Measurements from ENCODE around the gene TNFRSF25.

TNFRSF25 gene

DNA sequence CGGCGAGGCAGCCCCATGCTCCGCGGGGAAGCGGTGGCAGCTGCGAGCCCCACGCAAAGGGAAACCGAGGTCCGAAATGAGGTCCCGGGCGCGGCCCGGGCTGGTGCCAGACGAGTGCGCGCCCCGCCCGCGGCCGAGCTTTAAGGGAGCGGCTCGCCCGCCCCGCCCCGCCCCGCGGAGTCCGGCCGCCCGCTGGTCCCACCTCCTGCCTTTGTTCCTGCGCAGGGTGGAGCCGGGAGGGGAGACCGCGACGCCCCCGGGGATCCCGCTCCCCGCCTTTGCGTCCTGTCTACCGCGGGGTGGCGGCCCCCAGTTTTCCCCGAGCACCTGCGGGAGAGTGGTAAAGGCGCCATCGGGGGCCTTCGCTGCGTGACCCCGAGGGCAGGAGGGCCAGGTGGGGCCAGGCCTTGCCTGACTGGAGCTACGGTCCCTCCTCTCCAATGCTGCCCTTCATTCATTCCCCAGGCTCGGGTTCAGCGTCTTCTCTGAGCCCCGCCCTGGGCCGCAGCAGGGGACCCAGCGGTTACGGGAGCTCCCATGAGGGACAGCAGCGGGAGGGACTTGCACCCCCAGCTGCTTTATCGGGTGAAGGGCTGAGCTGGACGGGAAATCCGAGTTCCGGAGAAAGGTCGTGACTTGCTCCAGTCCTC is 46.0 kb downstream of the TNFRSF25 start, which contains the start of gene HES2:
Gene HES2 (minus strand): TSS at position 116 of the 650 bp plus-strand sequence. CDS start 99 bp downstream, at position 17.
- peaks cover 6% of the 10 kb centered on the region for H3K4me1 ChIP-seq (ENCODE audit: insufficient read depth, low read length)
- H3K9me3 ChIP-seq (ENCODE audit: low read length): peaks cover 5% of the 10 kb centered on the region
- no peak within 1 kb of the TSS for H2AFZ ChIP-seq (ENCODE audit: low read depth, low read length)
- no peaks in the 10 kb centered on the region for H3K36me3 ChIP-seq (ENCODE audit: insufficient read depth, low read length)
- H3K27me3 ChIP-seq (ENCODE audit: insufficient read depth, low read length): peaks cover 86% of the 10 kb centered on the region
- no peak within 1 kb of the TSS for H3K4me3 ChIP-seq (ENCODE audit: low read length)

DNA sequence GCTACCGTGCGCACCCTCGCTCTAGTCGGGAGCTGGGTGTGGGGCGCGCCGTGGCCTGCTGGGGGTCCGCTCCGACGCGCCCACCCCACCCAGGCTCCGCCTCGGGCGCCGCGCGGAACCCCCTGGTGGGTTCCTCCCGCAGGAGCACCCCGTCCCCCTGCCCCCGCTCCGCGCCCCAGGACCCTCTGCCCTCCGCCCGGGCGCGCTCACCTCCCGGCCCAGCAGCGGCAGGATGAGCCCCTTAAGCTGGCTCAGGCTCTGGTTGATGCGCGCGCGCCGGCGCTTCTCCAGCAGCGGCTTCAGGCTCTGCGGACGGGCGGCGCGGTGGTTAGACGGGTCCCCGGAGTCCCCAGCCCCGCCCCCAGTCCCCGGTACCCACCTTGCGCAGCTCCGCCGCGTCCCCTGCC is 46.6 kb downstream of the TNFRSF25 start:
- H3K4me3 ChIP-seq (ENCODE audit: low read length): no peak overlapping the region
- H3K4me1 ChIP-seq (ENCODE audit: insufficient read depth, low read length): peaks cover 10% of the 10 kb centered on the region
- H3K27me3 ChIP-seq (ENCODE audit: insufficient read depth, low read length): peaks cover 87% of the 10 kb centered on the region
- H2AFZ ChIP-seq (ENCODE audit: low read depth, low read length): no peak overlapping the region
- no peaks in the 10 kb centered on the region for H3K36me3 ChIP-seq (ENCODE audit: insufficient read depth, low read length)
- peaks cover 5% of the 10 kb centered on the region for H3K9me3 ChIP-seq (ENCODE audit: low read length)

DNA sequence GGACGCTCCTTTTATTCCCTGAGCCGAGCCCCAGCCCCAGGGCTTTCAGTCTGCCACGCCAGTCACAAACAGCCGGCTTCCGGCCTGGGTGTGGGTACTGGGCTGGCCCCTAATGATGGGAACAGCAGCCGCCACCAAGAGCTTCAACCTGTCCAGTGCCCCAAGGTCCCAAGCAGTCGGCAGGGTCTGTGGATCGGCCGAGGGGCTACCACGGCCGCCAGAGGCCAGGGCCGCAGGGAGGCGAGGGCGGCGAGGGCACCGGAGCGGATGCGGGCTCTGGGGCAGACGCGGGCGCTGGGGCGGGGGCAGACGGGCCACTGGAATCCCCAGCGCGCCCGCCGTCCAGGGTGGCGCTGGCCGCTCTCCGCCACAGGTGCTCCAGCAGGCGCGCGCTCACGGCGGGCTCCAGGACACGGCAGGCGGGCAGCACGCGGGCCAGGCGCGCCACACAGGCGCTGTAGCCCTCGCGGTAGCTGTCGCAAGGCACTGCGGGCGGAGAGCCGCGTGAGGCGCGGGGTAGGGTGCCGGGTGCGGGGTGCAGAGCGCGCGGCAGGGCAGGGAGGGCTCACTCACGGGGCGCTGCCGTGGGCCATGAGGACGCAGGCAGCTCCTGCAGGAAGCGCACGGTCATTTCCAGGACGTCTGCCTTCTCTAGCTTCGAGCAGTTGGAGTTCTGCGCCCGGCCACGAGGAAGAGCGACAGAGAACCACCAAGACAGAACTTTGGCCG is 47.1 kb downstream of the TNFRSF25 start:
- peaks cover 10% of the 10 kb centered on the region for H3K4me1 ChIP-seq (ENCODE audit: insufficient read depth, low read length)
- no peaks in the 10 kb centered on the region for H3K36me3 ChIP-seq (ENCODE audit: insufficient read depth, low read length)
- H2AFZ ChIP-seq (ENCODE audit: low read depth, low read length): no peak overlapping the region
- H3K27me3 ChIP-seq (ENCODE audit: insufficient read depth, low read length): peaks cover 81% of the 10 kb centered on the region
- H3K9me3 ChIP-seq (ENCODE audit: low read length): peaks cover 5% of the 10 kb centered on the region
- H3K4me3 ChIP-seq (ENCODE audit: low read length): no peak overlapping the region

DNA sequence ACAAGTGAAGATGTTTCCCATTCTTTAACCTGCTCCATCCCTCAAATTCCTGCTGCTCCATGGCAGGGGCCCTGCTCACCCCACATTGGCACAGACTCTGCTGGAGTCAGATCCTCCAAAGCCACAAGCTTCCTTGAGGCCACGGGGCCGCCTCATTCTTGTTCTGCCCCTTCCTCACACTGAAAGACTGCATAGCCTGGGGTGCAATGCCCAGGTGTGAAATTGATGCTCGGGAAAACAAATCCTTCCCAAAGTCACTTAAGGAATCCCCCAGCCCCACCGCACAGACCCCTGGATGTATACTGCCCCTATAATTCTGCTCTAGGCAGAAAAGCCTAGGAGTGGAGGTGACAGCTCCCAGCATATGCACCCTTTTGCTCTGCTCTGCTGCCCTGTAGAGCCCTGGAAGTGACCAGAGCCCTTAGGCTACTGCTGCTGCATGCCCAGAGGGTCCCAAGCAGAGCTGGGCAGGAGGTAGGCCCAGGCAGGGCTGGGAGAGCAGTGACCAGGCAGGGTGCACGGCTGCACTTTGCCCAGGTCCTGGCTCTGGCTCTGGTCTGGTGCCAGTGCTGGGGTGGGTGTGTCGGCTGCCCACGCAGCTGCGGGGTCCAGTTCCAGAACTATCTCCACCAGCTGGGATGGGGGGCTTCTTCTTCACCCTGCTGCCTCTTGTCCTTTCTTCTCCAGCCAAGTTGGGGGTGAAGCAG is 47.9 kb downstream of the TNFRSF25 start:
- peaks cover 5% of the 10 kb centered on the region for H3K9me3 ChIP-seq (ENCODE audit: low read length)
- no peak overlapping the region for H3K4me3 ChIP-seq (ENCODE audit: low read length)
- H2AFZ ChIP-seq (ENCODE audit: low read depth, low read length): no peak overlapping the region
- no peaks in the 10 kb centered on the region for H3K36me3 ChIP-seq (ENCODE audit: insufficient read depth, low read length)
- H3K27me3 ChIP-seq (ENCODE audit: insufficient read depth, low read length): peaks cover 74% of the 10 kb centered on the region
- H3K4me1 ChIP-seq (ENCODE audit: insufficient read depth, low read length): peaks cover 10% of the 10 kb centered on the region

DNA sequence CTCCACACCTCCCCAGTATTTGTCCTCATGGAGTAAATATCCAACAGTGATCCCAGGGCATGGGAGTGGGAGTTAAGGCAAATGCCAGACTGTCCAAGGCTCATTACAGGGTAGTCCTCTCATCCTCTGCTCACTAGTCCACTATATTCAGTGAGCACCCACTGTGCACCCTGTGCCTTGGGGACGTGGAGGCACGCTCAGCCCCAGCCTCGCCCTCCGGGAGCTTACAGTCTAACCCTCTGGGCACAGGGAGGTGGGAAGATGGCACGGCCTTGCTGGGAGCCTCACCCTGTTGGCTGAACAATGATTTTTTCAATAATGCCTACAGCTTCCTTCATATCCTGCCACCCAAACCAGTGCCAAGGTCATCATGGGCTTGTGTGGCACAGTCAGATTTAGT is 49.1 kb downstream of the TNFRSF25 start:
- Histone ChIP-seq H3K4me1 (ENCODE audit: insufficient read depth, low read length) (peaks cover 10% of the 10 kb centered on the region), H3K4me3 (ENCODE audit: low read length) (no peak overlapping the region), H3K9me3 (ENCODE audit: low read length) (peaks cover 5% of the 10 kb centered on the region), H3K27me3 (ENCODE audit: insufficient read depth, low read length) (peaks cover 67% of the 10 kb centered on the region), H2AFZ (ENCODE audit: low read depth, low read length) (no peak overlapping the region), H3K36me3 (ENCODE audit: insufficient read depth, low read length) (no peaks in the 10 kb centered on the region)

DNA sequence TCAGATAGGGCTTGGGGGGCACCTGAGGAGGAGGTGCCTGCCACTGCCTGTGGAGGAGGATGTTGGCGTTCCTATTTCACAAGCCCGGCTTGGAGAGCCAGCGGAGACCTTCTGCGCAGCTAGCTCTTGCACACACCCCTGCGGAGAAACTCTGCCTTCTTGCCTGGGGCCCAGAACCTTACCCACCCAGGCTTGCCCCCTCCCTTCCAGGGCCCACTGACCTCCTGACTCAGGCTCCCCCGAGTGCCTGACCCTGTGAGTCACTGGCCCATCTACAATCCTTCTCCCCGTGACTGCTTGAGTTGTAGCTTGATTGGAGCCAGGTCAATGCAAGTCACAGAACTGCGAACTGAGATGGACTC is 49.7 kb downstream of the TNFRSF25 start:
- peaks cover 60% of the 10 kb centered on the region for H3K27me3 ChIP-seq (ENCODE audit: insufficient read depth, low read length)
- H3K9me3 ChIP-seq (ENCODE audit: low read length): peaks cover 5% of the 10 kb centered on the region
- H2AFZ ChIP-seq (ENCODE audit: low read depth, low read length): no peak overlapping the region

DNA sequence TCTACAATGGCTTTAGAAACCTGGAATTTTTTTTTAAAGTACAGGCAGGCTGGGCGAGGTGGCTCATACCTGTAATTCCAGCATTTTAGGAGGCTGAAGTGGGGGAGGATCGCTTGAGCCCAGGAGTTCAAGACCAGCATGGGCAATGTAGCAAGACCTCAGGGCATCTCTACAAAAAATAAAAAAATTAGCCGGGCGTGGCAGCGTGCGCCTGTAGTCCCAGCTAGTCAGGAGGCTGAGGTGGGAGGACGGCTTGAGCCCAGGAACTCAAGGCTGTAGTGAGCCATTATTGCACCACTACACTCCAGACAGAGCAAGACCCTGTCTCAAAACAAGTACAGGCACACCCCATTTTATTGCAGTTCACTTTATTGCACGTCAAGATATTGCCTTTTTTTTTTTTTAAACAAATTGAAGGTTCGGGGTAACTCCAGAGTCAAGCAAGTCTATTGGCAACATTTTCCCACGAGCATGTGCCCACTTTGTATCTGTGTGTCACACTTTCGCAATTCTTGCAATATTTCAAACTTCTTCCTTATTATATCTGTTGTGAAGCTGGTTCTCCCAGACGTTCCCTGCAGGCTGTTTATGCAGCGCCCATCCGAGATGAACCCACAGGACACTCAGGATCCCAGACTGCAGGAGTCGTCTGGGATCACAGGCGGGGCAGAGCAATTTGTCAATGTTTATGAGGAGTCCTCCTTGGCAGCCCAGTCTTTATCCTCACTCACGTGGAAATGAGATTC is 50.9 kb downstream of the TNFRSF25 start:
- no peak overlapping the region for H3K4me3 ChIP-seq (ENCODE audit: low read length)
- peaks cover 6% of the 10 kb centered on the region for H3K4me1 ChIP-seq (ENCODE audit: insufficient read depth, low read length)
- peaks cover 5% of the 10 kb centered on the region for H3K9me3 ChIP-seq (ENCODE audit: low read length)
- no peak overlapping the region for H2AFZ ChIP-seq (ENCODE audit: low read depth, low read length)
- H3K36me3 ChIP-seq (ENCODE audit: insufficient read depth, low read length): no peaks in the 10 kb centered on the region
- peaks cover 48% of the 10 kb centered on the region for H3K27me3 ChIP-seq (ENCODE audit: insufficient read depth, low read length)

More for the DNA sequence above, 49.7 kb downstream of the TNFRSF25 start:
- H3K4me3 ChIP-seq (ENCODE audit: low read length): no peak overlapping the region
- H3K4me1 ChIP-seq (ENCODE audit: insufficient read depth, low read length): peaks cover 10% of the 10 kb centered on the region
- H3K36me3 ChIP-seq (ENCODE audit: insufficient read depth, low read length): no peaks in the 10 kb centered on the region

DNA sequence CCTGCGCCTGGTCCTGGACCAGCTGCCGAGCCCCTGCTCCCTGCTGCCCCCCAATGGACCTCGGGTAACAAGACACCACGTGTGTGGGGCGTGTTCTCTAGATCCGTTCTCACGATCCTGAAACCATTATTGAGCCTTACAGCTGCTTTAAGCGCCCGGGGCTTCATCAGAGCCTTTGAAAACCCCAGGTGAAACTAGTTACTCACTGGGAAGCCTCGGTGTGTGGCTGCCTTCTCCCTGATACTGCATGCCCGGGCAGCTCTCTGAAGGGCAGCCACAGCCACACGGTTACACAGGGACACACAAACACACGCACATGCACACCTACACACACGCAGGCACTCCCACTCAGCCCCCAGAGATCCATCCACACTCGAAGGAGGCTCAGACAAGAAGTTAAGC is 51.5 kb downstream of the TNFRSF25 start:
- Histone ChIP-seq H3K4me1 (ENCODE audit: insufficient read depth, low read length) (peaks cover 4% of the 10 kb centered on the region), H3K4me3 (ENCODE audit: low read length) (no peak overlapping the region), H3K9me3 (ENCODE audit: low read length) (peaks cover 5% of the 10 kb centered on the region), H3K36me3 (ENCODE audit: insufficient read depth, low read length) (no peaks in the 10 kb centered on the region), H2AFZ (ENCODE audit: low read depth, low read length) (no peak overlapping the region), H3K27me3 (ENCODE audit: insufficient read depth, low read length) (peaks cover 43% of the 10 kb centered on the region)

DNA sequence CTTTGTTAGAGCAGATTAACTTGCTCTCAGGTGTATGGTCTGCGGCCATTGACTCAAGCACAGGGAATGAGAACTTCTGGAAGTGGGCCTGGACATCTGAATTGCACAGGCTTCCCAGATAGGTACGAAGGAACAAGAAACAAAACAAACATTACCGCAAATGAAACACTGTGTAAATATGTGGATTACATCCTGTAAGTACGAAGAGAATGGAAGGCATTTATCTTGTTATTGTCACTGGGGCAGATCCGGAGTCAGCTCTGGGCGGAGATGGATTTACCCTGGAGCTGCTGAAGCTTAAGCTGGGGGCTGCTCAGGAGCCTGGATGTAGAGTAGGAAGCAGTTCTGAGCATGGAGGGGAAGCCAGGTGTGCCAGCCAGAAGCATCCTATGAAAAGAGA is 53.1 kb downstream of the TNFRSF25 start:
- no peaks in the 10 kb centered on the region for H3K36me3 ChIP-seq (ENCODE audit: insufficient read depth, low read length)
- peaks cover 4% of the 10 kb centered on the region for H3K4me1 ChIP-seq (ENCODE audit: insufficient read depth, low read length)
- H2AFZ ChIP-seq (ENCODE audit: low read depth, low read length): no peak overlapping the region
- peaks cover 31% of the 10 kb centered on the region for H3K27me3 ChIP-seq (ENCODE audit: insufficient read depth, low read length)
- H3K9me3 ChIP-seq (ENCODE audit: low read length): peaks cover 5% of the 10 kb centered on the region
- H3K4me3 ChIP-seq (ENCODE audit: low read length): no peak overlapping the region
